ENCODE data around the gene OXA1L.
"Not testable (repeated sequence)": the region's sequence is repeated elsewhere in the genome, so short reads cannot be mapped to it uniquely, and the experiment has no call there.

Gene OXA1L

DNA sequence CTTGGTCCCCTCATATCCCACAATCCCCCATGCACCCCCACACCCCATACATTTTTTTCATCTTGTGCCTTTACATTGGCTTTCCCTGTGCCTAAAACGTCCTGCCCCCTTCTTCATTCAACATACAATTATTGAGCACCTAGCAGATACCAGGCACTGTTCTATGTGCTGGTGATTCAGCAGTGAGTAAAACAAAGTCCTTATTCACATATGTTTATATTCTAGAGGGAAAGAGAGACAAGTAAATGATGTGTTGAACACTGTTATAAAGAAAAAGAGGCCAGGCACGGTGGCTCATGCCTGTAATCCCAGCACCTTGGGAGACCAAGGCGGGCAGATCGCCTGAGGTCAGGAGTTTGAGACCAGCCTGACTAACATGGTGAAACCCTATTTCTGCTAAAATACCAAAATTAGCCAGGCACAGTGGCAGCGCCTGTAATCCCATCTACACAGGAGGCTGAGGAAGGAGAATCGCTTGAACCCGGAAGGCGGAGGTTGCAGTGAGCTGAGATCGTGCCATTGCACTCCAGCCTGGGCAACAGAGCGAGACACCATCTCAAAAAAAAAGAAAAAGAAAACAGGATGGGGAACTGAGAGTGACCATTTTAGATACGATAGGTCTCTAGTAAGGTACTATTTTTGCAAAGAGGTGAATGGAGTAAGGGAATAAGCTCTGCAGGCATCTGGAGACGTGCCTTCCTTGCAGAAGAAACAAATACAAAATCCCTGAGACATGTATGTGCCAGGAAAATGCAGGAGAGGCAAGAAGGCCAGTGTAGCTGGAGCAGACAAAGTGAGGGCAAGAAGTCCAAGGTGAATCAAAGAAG, 36.6 kb downstream of the OXA1L start:
- no peak for DNase-seq

GRCh38 chr14:22803687-22803974, 37.1 kb downstream of the OXA1L start:
- no peak for DNase-seq

- not testable (repeated sequence) for DNase-seq
These were observed 38.7 kb downstream of the OXA1L start for GRCh38 chr14:22805235-22805634.

GRCh38 chr14:22807432-22808087, 41.1 kb downstream of the OXA1L start:
- DNase-seq: no peak

DNA sequence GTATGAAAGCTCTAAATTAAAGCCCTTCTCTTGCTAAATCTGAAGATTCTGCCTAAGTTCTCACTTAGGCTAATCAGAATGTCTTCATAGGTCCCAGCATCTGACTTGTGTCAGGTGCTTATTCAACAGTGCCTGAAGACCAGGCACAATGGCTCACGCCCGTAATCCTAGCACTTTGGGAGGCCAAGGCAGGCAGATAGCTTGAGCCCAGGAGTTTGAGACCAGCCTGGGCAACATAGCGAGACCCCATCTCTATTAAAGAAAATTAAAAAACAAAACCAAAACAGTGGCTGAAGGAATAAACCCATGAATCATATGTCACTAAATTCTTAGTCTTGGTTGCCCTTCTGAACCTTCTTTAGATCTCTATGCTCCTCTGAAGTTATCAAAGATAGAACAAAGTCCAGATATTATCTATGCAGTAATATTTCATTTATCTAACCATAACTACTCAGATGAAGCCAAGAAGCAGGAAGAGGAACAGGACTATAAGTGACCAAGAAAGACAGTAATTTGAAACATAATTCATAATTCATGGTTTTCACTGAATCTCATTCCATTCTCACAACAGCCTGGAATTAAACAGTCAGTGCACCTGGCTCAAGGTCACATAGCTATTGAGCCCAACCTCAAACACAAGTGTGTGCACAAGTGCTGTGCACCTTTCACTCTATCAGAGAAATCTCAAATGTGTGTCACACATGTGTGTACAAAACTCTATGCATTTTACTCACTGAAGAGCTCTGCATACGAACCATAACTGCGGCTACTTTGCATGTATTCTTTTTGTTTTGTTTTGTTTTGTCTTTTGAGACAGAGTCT, 42.1 kb downstream of the OXA1L start:
- no peak for DNase-seq

DNA sequence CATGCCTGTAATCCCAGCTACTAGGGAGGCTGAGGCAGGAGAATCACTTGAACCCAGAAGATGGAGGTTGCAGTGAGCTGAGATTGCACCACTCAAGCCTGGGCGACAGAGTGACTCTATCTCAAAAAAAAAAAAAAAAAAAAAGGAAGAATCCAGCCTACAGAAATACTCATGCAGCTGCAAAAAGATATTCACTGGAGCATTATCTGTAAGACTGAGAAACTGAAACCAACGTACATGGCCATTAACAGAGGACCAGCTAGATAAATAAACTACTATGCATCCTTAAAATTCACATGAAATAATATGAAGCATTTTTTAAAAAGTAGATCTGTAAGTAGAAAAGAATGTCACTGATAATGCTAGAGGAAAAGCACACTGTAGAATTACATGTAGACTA, 45.2 kb downstream of the OXA1L start:
- DNase-seq: no peak

GRCh38 chr14:22812744-22813143, 46.3 kb downstream of the OXA1L start:
- no peak for DNase-seq

GRCh38 chr14:22813145-22813544, 46.7 kb downstream of the OXA1L start:
- no peak for DNase-seq

DNA sequence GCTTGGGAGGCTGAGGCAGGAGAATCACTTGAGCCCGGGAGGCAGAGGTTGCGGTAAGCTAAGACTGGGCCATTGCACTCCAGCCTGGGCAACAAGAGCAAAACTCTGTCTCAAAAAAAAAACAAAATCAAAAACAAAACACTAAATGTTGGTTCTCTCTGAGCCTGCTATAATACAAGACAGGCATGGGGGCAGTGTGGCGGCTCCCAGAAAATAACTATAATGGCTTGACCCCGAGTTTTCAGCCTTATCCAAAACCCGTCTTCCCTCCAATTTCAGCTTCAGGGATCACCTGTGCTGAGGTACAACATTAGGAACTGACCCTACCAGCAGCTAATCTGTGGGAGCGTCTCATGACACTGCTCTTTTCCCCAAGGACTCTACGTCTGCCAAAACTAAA, 47.9 kb downstream of the OXA1L start:
- no peak for DNase-seq

DNA sequence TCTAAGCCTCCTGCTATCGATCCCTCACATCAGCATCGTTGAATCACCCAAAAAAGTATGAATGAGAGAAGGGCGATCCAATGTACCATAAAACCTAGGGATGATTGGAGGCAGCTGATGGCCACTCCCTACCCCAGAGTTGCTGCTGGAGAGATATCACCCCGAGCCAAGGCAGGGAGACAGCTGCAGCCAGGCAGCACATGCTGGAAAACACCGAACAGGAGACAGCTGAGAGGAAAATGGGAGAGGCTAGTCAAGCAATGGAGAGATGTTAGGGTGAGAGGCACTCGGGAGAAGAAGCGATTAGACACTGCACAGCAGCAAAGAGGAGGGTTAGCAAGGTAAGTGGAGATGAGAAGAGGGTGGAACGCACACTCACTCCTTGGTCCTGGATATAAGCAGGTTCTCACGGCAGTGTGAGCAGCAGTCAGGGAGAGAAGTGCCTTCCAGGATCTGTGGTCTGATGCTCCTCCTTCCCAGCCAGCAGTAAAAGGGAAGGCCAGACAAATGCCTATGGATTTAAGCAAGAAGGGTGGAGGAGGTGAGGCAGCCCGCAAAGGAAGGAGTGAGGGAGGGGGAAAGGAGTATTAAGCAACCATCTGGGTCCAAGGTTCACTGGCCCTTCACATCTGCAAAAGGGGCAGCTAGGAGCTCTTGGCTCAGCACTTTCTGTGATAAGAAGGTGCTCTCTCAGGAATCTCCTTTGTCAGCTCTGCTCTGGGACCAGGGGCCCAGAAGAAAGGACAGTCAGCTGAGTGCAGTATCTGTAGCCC, 48.6 kb downstream of the OXA1L start, which contains the start of gene SLC7A7:
Gene SLC7A7, minus strand, starts transcription at position 495 of the 773 bp plus-strand sequence. CDS start 2,037 bp downstream, outside the sequence.
- no peak for DNase-seq

DNA sequence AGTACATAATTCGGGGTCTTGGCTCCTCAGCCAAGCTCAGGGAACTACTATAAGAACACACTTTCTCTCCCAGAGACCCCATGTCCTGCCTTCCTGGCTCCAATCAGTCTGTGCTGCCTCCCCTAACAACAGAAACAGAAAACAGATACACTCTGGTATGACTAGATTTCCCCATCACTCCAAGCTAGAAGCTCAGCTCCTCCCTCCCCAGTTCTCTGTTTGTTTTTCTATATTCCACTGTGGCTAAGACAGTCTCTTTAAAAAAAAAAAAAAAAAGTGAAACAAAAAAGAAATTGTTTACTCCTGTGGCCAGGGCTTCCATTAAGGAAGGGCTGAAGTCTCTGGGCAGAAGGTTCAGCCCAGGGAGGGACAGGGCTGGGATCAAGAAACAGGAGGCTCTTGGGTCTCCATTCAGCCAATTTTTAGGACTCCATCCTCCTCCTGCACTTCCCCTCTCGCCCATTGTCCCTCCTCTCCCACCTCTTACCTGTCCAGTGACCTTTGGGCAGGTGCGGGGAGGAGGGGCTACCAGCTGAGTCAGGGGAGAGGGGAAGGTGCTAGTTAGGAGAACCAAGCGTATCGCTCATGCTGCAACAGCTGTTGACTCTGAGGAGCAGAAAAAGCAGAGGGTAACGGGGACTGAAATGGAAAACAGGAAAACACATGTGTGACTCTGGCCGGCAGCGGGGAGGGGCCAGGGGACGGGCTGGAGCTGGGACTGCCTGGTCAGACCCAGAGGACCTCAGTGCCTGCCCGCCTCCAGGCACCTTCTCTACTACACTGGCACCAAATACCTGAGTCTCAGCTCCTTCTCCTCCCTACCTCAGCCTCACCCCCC, 52.9 kb downstream of the OXA1L start:
- no peak for DNase-seq

GRCh38 chr14:22820731-22821130, 54.2 kb downstream of the OXA1L start:
- DNase-seq: no peak

GRCh38 chr14:22821193-22822015, 54.9 kb downstream of the OXA1L start:
- no peak for DNase-seq

- no peak for DNase-seq
These were observed 55.6 kb downstream of the OXA1L start for GRCh38 chr14:22822016-22822570.
